NCI-H1092 treated with DMSO at 0.1 percent for 48 hours (cell line): ENCODE results near the gene CPA1.
A peak's percentile ranks its signal among the peaks of the same experiment; 100 is the strongest.

Experiments used
- DNase-seq: peaks from one replicate; lab custom pipeline; 2025; lab: John Stamatoyannopoulos, UW

Gene CPA1

DNA sequence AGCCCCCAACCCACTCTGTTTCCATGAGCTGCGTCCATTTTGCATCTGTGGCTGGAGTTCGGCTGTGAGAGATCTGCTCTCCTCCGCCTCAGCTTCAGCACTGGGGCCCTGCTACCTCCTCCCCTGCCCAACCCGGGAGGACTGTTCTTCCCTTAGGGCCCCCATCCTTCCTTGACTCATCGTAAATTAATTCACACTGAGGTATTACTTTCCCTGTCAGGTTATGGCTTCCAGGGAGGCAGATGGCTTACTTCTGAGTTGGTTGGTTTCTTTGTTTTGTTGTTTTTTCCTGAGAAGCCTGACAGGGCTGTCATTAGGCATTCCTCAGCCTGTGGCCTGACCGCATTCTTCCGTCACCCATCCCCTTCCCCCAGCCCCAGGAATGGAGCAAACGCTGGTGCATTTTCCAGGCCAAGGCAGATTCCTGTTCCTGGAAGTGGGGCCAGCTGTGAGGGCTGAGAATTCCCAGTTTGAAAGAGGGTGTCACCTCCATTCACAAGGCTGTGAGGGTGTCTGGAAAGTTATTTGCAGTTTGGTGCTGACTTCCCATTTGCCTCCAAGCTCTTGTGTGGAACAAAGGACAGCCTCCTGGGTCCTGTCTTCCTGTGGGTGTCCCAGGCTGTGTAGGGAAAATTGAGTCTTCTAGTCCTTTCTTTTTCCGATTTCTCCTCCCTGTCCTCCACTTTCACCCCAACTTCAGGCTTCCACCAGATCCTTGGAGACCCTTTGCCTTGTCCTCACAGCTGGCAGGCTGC is 24.0 kb upstream of the CPA1 start:
- no peak for DNase-seq

- no peak for DNase-seq
Observed at GRCh38 chr7:130356876-130357611, 23.2 kb upstream of the CPA1 start.

- no peak for DNase-seq
Observed at GRCh38 chr7:130358471-130358870, 21.8 kb upstream of the CPA1 start.

GRCh38 chr7:130359276-130359857 is 20.9 kb upstream of the CPA1 start:
- no peak for DNase-seq

DNA sequence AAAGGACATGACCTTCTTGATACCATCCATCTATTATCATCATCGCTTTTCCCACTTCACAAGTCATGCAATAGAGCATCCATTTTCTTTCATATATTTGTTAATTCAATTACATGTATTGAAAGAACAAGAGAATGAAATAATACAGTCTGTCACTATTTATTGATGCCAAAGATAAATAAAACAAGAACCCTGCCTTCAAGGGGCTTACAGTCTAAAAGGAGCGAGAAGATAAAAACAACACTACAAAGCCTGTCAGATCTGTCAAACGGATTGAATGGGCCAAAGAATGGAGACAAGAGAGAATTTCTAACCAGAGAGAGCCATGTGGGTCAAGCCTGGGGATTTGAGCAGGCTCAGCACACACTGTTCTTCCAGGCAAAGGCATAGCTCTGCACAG is 19.8 kb upstream of the CPA1 start:
- no peak for DNase-seq

DNA sequence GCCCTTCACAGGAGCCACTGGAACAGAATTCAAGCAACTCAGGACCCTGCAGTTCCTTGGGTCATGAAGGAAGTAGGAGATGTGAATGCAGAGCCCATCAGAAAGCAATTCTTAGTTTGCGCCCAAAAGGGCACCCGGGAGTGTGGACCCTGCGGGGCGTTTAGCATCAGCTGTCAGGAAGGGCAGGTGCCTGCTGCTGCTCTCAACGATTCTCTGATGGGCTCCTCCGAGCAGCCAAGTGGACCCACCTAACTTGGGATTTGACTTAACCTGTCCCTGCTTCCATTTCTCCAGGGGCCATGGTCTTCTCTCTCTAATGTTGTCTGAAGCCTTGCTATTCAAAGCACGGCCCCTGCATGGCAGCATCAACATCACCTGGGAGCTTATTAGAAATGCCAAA is 18.6 kb upstream of the CPA1 start:
- no peak for DNase-seq

- no peak for DNase-seq
Observed at GRCh38 chr7:130362251-130362816, 18.0 kb upstream of the CPA1 start.

DNA sequence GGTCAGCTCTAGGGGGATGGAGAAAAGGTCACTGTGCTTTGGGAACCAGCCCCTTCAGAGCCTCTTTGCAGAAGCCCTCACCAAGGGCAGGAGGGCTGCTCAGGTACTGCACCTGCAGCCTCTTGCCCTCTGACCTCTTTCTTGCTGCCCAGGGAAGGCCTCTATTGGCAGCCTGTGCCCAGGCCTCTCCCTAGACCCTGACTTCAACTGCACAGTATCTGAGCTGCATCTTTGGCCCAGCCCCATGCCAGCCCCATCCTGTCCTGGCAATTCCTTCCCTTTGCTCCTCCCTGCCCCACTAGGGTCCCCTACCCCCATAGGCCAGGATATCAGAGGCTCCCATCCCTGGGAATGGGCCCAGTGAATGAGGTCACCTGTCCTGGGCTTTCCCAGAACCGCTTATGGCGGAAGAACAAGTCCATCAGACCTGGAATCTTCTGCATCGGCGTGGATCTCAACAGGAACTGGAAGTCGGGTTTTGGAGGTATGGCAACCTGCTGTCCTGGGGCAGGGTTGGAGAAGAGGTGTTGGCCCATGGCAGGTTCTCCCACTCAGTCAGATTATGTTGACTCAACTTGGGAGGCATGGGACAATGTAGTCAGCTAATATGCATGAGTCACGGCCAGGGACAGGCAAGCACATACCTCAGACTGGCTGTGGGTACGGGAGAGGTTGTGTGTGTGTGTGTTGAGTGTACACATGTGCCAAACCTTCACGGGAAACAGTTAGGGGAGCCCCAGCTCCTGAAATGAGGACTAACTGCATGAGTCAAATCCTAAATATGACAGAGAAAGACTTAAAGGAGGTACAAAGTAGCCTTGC is 17.1 kb upstream of the CPA1 start:
- DNase-seq: no peak

DNA sequence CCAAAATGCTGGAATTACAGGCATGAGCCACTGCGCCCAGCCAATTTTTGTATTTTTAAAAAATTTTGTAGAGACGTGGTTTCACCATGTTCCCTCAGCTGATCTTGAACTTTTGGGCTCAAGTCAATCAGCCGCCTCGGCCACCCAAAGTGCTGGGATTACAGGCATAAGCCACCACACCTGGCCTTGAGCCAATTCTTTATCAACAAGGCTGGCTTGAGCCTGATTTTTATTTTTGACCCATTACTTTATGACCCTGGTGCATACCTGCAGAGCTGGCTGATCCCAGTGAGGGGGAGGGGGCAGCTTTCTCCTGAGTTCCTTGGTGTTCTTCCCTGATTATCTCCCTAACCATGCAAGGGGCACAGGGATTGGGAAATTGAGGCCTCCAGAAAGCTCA is 15.8 kb upstream of the CPA1 start:
- DNase-seq: peak; percentile 46

- no peak for DNase-seq
Observed at GRCh38 chr7:130365088-130365487, 15.2 kb upstream of the CPA1 start.

GRCh38 chr7:130365511-130366441 is 14.5 kb upstream of the CPA1 start:
- peak; percentile 100 for DNase-seq

DNA sequence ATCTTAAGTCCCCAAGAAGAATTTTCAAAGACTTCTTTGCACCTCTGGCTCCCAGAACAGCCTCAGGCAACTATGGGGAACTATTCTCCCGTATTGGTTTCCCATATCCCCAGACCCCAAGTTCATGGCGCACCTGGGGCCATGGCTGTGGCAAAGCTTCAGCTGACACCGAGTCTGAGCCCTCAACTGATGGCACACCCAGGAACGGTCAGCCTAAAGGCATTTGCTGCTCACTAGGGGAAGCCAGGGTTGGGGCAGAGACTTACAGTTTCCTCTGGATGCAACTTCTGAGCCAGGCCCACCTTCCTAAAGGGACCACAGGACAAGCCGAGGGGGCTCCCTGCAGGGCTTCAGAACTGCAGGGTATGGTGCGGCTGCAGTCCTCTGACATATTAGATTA is 13.7 kb upstream of the CPA1 start:
- no peak for DNase-seq

DNA sequence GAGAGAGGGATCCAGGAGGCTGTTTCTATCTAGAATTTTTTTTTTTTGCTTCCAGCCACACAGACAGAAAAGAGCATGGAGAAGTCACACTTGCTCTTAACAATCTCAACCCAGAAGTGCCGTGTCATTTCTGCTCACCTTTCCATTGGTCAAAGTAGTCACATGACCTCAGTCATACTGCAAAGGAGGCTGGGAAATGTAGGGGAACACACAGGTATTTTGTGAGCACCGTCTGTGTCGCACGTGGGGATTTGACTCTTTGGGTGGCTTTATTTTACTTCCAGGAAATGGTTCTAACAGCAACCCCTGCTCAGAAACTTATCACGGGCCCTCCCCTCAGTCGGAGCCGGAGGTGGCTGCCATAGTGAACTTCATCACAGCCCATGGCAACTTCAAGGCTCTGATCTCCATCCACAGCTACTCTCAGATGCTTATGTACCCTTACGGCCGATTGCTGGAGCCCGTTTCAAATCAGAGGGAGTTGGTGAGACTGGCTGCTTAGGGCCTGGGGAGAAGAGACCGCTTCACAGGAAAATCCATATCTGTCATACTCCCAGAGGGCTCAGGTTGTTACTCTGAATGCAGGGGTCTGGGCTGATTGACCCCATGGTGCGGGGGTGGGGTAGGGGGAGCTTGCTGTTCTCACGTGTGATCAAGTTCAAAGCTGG is 13.1 kb upstream of the CPA1 start:
- DNase-seq: no peak

DNA sequence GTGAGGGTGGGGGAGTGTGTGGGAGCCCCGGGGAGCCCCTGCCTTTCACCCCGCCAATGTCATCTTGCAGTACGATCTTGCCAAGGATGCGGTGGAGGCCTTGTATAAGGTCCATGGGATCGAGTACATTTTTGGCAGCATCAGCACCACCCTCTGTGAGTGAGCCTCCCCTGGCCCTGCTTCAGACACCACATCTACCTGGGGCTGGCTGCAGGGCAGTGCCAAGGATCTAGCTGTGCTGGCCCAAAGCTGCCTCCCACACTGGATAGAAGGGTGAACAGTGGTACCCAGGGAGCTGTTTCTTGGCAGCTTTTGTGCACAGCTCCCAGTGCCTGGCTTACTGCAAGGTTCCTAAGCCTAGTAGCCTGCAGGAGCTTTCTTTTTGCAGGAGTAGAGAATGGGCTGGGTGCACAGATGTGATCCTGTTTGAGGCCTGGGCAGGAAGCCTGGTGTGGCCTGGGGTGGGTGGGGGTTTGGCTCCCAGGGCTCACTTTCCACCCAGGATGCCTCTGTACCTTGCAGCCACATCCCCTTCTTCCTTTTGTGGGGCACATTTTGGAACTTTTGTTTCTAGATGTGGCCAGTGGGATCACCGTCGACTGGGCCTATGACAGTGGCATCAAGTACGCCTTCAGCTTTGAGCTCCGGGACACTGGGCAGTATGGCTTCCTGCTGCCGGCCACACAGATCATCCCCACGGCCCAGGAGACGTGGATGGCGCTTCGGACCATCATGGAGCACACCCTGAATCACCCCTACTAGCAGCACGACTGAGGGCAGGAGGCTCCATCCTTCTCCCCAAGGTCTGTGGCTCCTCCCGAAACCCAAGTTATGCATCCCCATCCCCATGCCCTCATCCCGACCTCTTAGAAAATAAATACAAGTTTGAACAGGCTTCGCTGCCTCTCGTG is 12.2 kb upstream of the CPA1 start:
- no peak for DNase-seq

DNA sequence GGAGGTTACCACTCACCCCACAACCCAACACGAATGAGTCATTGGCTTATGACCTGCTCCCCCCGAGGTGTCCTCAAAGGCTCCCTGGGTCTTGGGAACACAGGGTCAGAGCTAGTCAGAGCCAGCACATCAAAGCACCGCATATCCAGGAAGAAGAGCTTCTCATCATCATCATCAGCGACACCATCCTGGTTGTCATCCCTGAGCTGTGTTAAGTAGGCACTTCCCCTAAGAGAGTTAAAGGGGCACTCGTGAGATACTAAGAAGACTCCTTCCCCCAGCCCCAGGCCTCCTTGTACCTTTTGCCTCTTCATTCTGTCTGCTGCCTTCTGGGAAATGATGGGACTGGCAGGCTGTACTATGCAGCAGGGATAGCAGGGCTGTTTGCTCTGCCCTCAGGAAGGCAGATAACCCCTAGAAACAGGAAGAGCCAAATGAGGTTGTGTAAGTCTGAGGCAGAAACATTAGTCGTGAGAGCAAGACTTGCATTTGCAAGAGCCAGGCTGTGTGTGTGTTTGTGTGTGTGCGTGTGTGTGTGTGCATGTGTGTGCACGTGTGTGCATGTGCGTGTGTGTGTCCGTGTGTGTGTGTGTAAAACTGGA is 11.1 kb upstream of the CPA1 start:
- no peak for DNase-seq

GRCh38 chr7:130369831-130370550 is 10.3 kb upstream of the CPA1 start:
- DNase-seq: no peak

- DNase-seq: no peak
Observed at GRCh38 chr7:130371046-130371445, 9.2 kb upstream of the CPA1 start.
